CD4-positive, alpha-beta T cell treated with Interleukin-1 beta for 1 hour (primary cell): Measurements from ENCODE around the gene MRPS22.
"Not testable (repeated sequence)": the region's sequence is repeated elsewhere in the genome, so short reads cannot be mapped to it uniquely, and the experiment has no call there.

Experiments
- DNase-seq, 2 donors: peaks; one replicate each; pipeline ENCODE4 v3.0.0-alpha.2; 2020 to 2022

Gene MRPS22

DNA sequence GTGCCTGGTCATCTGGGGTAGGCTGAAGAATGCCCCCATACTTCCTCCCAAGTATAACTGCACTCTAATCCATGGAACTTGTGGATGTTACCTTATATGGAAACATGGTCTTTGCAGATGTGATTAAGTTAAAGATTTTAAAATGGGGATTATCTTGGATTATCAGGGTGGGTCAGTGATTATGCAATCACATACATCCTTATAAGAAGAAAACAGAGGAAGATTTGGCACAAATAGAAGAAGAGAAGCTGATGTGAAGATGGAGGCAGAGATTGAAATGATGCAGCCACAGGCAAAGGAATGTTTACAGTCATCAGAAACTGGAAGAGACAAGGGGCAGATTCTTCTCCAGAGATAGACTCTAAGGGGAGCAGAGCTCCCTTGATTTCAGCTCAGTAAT is 1.8 kb upstream of the MRPS22 start:
- DNase-seq = no peak

DNA sequence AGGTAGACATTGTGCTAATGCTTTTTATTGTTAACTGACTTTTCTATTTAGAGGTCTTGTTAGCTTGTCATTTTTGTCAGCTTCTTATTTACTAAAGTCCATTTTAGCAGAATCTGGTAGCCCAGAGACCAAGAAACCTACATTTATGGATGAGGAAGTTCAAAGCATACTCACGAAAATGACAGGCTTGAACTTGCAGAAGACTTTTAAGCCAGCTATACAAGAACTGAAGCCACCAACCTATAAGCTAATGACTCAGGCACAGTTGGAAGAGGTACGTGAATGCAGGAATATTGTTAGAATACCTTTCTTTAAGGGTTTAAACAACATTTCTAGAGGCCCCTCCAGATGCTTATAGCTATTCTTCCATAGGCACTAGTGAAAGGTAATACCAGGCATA is 3.0 kb downstream of the MRPS22 start:
- no peak for DNase-seq

DNA sequence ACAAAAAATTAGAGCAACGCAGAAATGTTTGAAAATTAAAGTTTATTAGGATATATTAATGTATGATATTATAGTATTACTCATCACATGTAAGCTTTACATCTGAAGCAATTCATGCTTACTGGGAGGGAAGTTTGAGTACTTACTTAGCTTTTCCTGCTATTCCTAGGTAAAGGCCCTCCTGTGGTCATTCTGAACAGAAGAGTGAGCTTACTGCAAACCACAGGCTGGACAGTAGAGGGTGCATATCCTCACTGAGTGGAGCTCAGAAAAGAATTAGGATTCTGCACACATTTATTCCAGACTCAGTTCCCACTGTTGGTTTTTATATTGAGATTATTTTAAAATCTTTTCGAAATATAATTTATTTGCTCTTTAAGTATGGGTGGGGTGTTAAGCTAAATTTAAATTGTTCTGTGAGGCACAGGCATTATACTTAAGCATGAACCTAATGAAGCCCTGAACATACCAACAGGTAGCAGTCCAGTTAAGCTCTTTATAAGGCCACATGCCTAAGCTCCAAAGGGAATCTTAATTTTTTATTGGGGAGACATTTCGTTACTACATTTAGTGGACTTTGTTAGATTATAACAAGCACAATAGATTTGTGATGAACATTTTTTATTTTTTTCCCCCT is 10.2 kb downstream of the MRPS22 start:
- DNase-seq = no peak

DNA sequence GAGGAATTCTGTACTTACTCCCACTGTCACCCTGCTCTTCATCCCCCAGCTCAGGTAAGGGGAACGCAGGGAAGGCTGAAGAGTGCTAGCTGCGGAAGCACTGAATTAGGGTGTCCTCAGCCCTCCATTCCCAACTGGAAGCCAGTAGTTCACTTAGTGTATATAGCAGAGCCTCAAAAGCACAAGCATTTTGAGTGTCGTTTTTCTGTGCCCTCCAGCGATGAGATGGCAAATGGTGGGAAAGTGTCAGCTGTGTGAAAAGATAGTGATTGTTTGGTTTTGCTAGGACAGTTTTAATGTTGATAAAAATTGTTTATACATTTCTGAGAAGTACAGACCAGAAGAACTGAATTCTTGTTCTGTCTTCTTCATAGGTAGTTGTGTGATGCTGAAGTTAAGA is 10.8 kb downstream of the MRPS22 start:
- no peak for DNase-seq

DNA sequence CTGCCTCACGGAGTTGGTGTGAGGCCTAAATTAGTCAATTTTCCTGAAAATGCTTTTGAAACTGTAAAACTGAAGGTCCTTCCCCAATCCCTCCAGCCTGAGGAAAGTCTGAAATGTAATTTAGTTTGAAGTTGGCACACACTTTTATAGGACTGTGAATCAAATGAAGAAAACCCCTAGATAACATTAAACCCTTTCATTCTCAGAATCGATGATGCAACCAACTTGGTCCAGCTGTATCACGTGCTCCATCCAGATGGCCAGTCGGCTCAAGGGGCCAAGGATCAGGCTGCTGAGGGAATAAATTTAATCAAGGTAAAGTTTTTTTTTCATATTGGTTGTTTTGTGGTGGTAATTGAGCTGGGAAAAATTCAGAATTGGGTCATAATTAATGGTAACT is 11.7 kb downstream of the MRPS22 start:
- DNase-seq = no peak

DNA sequence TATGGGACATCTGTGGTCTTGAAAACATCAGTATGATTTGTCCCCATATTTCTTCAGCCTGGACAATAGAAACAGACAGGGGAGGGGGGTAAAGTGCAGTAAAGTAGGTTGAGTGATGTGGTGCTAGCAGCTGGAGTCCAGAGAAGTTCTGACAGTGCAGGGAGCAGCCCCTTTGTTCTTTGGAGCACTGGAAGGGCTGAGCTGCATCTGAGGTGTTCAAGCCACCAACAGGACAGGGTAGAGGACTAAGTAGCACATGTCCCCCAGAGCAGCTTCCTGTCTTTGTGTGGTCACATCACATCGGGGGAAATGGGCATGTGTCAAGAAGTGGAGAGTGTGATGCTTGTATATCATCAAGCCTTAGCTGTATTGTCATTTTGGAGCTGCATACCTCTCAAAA is 12.1 kb downstream of the MRPS22 start:
- DNase-seq = no peak

DNA sequence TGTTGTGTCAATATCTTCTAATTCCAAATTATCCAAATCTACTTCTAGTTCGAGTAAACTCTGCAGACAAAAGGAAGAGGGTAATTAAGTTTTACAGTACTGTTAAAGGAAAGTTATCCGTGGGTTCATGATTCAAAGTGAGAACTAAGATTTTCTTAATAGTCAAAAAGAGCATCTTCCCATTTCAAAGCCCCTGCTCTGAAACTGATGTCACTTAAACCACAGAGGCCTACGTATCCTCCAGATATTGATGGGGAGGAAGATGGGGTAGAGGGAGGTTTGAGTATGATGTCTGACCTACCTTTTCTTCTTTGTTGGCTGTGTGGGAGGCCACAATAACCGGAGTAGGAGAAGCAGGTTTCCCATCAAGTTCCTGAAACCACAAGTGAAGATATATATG is 14.1 kb downstream of the MRPS22 start:
- no peak for DNase-seq

DNA sequence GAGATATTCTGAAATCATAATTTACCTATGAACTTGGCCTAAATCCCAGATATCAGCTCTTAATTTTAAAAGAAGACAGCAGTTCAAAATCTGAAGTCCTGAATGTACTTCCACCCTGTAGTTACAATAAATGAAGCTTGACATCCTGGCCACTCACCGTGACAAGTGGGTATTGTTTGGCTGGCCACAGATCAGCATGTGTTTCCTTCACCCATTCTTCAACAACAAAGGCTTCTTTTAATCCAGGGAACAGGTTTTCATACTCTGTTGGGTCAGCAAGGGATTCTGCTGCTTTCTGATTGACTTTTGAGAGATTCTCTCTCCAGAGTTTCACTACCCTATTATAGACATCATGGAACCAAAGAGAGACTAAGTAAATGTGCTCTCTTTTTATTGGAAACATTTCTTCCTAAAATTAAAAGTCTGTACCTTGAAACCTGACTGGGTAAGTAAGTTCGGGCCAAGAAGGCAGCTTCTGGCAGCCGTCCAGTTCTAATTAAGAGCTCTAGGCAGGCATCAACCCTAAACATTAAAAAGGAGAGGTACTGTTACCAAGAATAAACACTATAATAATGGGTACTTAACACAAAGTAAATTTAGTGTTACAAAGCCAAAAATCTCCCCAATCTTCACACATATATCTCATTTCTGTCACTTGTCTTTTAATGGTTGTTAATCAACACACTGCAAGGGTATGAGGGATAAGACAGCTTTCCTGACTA is 15.2 kb downstream of the MRPS22 start:
- DNase-seq = no peak

DNA sequence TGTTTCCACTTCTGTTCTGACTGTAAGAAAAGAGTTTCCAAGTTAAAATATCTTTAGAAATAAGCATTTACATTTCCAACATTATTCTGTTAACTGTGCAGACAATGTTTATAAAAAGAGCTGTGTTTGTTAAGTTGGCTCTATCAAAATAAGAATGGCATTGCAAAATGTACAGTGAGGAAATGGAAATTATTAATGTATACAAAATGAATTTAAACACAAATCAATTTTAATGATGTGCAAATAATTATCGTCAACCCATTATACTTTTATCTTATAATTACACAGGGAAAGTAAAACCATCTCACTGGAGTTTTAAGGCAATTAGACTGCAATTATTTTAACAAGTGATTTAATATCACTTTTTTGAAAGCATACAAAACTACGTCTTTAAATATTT is 17.5 kb downstream of the MRPS22 start:
- no peak for DNase-seq

DNA sequence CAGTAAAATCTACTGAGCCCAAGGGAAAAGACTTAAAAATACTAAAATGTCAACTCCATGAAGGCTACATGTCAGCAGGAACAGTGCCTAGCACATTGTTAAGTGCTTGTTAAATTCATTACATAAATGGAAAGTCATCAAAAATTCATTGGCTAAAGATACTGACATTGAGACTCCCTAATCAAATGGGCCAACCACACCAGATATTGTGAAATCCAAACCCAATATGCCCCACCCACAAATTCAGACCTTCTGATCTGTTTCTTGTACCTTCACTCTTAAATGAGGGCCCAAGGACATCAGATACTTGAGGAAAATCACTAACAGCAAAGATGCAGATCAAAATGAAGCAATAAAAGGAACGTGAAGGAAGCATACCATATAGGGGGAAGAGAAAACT is 20.7 kb downstream of the MRPS22 start:
- DNase-seq = no peak

DNA sequence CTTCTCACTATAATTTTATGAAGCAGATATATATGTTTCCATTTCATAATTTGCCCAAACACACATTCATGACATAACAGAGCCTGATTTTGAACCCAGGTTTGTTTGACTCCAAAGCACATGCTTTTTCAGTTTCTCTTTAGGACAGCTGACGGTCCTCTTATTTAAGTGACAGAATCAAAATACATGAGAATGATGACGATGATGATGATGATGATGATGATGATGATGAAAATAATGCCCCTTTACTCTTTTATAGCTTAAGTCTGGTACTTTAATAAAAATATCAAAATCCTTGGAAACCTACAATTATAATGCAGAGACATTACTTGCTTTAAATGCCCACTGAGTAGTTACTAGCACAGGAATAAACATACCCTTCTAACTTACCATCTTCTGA is 30.3 kb downstream of the MRPS22 start:
- no peak for DNase-seq

DNA sequence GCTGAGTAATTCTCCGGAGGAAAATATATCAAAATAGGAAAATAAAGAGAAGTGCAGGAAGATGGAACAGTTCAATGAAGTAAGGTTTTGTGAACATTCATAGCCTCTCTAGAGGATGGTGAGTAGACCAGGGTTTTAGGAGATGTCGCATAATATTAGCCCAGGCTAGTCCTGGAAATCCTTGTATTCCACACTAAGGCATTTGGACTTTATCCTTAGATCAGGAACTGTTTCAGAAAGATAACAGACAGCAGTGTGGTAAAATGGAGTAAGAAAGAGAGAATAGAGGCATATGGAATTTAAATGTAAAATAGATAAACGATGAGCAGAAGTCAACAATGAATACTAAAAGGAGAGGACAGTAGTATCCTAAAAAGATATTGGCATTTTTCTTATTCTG is 33.6 kb downstream of the MRPS22 start:
- DNase-seq = no peak

DNA sequence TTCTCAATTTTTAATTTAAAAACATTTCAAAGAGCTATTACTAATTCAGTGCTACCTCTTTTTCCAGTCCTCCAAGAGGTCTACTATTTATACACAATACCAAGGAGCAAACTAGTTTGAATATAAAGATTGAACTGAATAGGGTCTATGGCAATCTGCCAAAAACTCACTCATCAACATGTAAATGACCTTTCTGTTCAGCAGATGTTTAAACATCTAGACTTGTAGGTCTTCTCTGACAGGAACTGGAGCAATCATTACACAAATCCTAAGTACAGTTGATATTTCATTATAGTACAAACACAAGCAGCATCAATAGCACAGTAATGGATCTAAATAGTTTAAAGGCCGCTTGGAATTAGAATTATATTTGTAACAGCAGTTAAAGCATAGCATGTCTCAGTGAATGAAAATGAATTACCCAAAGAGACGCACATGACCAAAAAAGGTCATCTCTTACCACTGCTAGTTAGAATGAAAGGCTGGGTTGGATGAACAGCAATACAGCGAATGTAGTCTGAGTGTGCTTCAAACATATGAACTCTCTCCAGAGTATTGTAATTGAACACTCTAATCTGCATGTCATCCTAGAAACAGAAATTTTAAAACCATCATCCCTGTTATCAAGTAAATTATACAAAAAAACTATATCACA is 34.9 kb downstream of the MRPS22 start:
- DNase-seq = no peak

DNA sequence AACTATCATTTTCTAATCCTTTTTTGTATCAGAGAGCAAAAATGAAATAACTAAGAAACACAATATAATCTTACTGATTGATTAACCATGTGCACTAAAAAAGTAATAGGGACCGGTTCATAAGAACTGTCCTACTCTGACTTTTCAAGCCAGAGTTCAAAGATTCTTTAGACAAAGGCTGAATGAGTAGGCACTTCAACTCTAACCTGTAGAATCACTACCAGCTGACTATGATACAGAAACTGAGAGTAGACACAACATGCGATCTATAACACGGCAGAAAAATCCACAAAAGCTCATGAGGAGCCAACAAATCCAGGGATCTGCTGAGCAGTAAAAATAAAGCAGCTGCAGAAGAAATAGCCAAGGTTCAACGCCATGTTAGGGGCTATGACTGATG is 36.8 kb downstream of the MRPS22 start:
- DNase-seq = no peak

DNA sequence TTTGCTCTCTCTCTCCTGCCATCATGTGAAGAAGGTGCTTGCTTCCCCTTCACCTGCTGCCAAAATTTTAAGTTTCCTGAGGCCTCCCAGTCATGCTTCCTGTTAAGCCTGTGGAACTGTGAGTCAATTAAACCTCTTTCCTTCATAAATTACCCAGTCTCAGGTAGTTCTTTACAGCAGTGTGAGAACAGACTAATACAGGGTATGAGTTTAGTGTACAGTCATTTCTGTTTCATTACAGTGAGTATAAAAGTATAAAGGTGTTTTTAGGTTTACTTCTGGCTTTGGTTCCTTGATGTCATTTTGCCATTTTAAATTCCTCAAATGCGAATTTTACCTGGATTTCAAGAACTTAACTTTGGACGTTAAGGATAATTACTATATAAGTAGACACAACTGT is 38.5 kb downstream of the MRPS22 start:
- DNase-seq = not testable (repeated sequence)

DNA sequence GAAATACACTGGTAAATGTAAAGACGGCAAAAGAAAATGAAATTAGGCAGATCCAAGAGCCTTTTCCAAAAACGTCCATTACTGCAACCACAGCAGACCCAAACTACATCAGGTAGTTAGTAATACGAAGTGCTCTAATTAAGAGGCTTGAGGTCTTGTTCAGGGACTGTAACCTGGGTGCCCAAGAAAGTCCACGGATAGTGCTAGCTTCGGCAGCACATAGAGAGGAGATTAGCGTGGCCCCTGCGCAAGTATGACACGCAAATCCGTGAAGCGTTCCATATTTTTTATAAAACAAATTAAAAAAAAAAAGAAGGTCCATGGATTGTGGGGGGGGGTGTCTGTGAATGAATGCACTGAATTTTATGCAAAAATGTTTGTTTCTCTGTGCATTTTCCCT is 44.3 kb downstream of the MRPS22 start:
- DNase-seq = no peak

DNA sequence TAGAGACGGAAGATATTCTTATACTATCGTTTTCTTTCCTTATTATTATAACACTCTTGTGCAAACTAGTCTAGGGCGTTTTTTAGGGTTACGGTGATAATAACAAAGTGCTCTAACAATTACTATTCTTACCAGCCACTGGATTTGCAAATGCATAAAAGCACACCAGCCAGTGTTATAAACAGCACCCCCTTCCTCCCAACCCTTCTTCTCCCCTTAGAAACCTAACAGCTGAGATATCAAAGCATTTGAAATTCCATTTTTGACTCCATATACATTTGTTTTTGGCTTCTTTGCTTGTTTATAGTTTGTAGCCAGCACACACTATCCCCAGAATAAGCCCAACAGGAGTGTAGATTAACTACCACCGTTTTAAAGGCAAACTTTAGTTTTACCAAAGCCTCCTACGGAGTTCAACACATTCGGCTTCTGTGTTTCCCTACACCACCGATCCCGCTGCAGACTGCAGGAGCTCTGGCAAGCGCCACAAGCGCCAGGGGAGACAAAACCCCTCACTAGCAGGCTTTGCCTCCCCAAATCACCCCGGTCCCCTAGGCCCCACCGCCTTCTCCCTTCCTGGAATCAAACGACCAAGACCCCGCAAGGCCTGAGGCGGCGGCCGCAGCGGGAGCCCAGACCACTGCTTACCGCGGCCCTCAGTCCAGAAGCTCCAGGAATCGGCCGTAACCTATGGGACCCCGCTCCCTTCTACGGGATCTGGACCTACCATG is 45.2 kb downstream of the MRPS22 start:
- DNase-seq = no peak

DNA sequence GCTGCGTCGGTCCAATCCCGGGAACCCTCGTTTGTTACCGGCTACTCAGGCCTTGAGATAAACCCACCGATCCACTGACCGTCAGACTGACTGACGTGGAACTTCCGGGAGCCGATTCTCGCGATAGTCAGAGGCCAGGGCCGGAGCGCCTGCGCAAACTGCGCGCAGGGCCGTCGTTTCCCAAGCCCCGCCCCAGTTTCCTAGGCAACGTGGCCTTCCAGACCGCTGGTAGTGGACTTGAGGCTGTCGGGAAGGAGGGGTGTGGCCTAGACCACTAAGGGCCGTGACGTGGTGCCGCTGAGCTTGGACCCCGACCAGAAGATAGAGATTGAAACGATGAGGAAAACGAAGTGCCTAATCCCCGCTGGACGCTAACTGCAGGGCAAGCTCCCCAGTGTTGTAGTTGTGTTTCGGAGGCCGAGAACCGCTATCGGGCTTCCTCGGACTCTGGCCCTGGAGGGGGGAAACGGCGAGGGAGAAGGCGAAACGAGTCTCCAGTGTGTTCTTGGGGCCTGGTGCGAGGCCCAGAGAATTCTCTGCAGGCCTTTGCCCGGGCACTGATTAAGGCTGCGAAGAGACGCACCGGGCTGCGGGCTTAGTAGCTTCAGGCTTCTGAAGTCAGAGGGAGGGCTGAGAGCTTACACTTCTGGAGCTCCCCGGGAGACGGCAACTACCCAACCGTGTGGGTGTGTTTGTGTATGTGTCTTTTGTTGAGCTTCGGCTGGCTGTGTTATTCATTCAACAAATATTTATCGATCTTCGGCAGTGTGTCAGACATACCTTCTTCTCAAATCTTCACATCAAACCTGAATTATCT is 45.9 kb downstream of the MRPS22 start, which contains the start of gene COPB2:
Gene COPB2, minus strand, starts transcription at position 96 of the 817 bp plus-strand sequence. CDS start 97 bp downstream, outside the sequence.
- peak; percentile 97 to 98 for DNase-seq

DNA sequence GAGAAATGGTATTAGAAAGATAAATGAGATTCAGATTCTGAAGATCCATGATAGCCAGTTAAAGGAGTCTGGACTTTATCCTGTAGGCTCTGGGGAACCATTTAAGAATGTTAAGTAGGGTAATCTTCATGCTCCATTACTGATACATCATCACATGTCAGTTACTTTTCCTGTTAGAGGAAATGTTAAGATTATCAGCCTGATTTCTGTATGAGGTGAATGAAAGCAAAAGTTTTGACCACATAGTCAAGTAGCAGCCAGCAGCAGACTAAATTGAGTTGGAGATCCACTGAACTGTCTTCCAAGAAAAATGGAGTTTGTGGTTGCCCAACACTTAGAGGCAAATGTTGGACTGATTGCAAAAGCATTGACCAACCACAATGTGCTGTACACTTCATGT is 50.3 kb downstream of the MRPS22 start:
- DNase-seq = no peak

DNA sequence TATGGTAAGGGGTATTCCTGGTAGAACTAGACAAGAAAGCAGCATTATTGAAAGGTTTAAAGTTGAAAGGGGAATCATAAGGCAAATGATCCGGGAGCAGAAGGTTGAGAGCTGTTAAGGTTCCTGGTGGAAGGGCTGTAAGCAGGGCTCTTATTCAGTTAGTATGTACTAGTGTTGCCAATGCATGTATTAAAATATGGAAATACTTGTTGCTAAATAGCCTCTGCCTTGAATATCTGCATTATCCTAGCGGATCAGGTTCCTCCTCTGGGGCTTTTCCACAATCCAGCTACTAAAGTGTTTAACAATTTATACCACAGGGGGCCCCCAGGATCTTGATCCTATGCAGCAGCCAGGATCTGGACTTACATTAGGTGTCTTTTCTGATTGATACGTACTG is 52.9 kb downstream of the MRPS22 start:
- DNase-seq = no peak

DNA sequence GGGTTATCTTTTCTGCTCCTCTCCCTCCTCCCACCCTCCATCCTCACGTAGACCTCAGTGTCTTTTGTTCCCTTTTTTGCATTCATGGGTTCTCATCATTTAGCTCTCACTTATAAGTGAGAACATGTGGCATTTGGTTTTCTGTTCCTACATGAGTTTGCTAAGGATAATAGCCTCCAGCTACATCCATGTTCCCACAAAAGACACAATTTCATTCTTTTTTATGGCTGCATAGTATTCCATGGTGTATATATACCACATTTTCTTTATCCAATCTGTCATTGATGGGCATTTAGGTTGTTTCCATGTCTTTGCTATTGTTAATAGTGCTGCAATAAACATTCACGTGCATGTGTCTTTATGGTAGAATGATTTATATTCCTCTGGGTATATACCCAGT is 57.3 kb downstream of the MRPS22 start:
- not testable (repeated sequence) for DNase-seq
